Activated T-helper 1 cell treated with anti-CD3 and anti-CD28 coated beads, Interleukin-12 subunit alpha, Interleukin-12 subunit beta, Interleukin-2, Interleukin-4 antibody, amounts not matched to agents 30 ng/mL and 10 ng/mL and 1 ng/mL, durations not matched to agents 14 hours and 24 hours and 36 hours (primary cell): Measurements from ENCODE around the gene MIR17HG. TPM values are rescaled to one million over a fixed set of nuclear protein-coding genes. Genes with fewer than 3 reads are reported as not detected.

Experiments used
- DNase-seq: peaks from one replicate; pipeline ENCODE4 v3.0.0; 2021; ENCODE audit warnings: low spot score
- H3K27ac Mint-ChIP-seq: one replicate; pipeline ENCODE4 v1.8.0; 2021; ENCODE audit warnings: mild to moderate bottlenecking, mixed read lengths
- H3K27me3 Mint-ChIP-seq: one replicate; pipeline ENCODE4 v1.8.0; 2022; ENCODE audit warnings: mild to moderate bottlenecking, moderate library complexity, mixed read lengths; ENCODE audit not compliant: insufficient read depth
- H3K36me3 Mint-ChIP-seq: one replicate; pipeline ENCODE4 v1.8.0; 2021; ENCODE audit warnings: low read depth, mixed read lengths
- H3K4me1 Mint-ChIP-seq: one replicate; pipeline ENCODE4 v1.8.0; 2021; ENCODE audit warnings: low read depth, mixed read lengths
- H3K4me3 Mint-ChIP-seq: one replicate; pipeline ENCODE4 v1.8.0; 2021; ENCODE audit warnings: mild to moderate bottlenecking, moderate library complexity, mixed read lengths
- H3K9me3 Mint-ChIP-seq: one replicate; pipeline ENCODE4 v1.8.0; 2021; ENCODE audit warnings: mixed read lengths
- intact Hi-C: fragments of 100-400 bp; cut with micrococcal nuclease; formaldehyde crosslinking; loops from one replicate; pipeline ENCODE4 v1.15.1; 2024
- total RNA-seq: library from RNA; stranded (reverse); gene quantifications from 2 replicates; pipeline ENCODE4 v1.2.3, GENCODE V29; 2022

Gene MIR17HG
- 46.5 and 52.1 TPM in 2 replicates for total RNA-seq

- peak within 1 kb of the TSS; percentile 88 for H3K4me3 Mint-ChIP-seq
- H3K4me1 Mint-ChIP-seq, result peaks cover 50% of the 10 kb centered on the region
- H3K9me3 Mint-ChIP-seq, result no peaks in the 10 kb centered on the region
- peak within 1 kb of the TSS; percentile 91 for H3K27ac Mint-ChIP-seq
- H3K36me3 Mint-ChIP-seq, result peaks cover 34% of the 10 kb centered on the region
- intact Hi-C loops, result loop anchor here (1.0 kb wide), 1 partner anchor 51 kb away; the partner anchor contains the start of gene GPC5
- peak; percentile 86 for DNase-seq
- no peaks in the 10 kb centered on the region for H3K27me3 Mint-ChIP-seq
Measured at GRCh38 chr13:91347202-91347995, at the start of gene MIR17HG. Gene MIR17HG, plus strand, starts transcription at chr13:91347687.

DNA sequence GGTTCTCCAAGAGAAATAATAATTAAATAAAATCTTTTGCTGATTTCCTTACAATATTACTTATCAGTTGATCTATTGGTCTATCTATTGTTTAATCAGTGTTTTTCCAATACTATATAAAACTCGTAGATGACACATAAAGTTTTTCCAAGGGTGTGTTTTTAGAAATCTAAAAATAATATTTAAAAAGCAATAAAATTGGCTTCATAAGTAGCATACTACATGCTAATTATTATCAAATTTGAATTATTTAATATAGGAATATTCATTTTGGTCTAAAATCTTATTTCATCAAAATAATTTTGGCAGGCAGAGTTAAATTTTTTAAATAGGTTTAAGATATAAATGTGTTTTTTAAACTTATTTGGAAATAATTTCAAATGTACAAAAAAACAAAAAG, 49.4 kb upstream of the MIR17HG start:
- Mint-ChIP-seq H3K9me3 (no peaks in the 10 kb centered on the region), H3K36me3 (no peaks in the 10 kb centered on the region), H3K4me1 (no peaks in the 10 kb centered on the region), H3K4me3 (no peak overlapping the region), H3K27me3 (peaks cover 10% of the 10 kb centered on the region), H3K27ac (no peak overlapping the region)
- intact Hi-C loops, result no loop called here
- DNase-seq, result no peak

DNA sequence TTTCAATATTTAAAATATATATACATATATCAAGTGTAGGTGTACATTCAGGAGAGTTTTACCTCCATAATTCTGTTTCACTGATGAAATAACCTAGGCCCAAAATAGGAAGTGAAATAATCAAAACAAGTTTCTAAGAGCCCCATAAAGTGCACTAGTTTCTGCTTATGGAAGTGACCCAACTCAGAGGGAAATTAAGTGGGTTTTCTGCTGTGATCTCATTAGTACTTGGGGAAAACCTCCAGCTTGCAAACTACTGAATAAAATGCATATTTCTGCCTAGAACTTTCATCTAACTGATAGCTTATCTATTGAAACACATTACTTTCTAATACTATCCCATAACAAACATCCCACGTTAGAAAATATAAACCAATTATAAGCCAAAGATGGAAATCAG, 45.4 kb upstream of the MIR17HG start:
- H3K4me3 Mint-ChIP-seq, result no peak overlapping the region
- peaks cover 12% of the 10 kb centered on the region for H3K27me3 Mint-ChIP-seq
- no peak overlapping the region for H3K27ac Mint-ChIP-seq
- H3K4me1 Mint-ChIP-seq, result no peaks in the 10 kb centered on the region
- DNase-seq, result no peak
- H3K9me3 Mint-ChIP-seq, result no peaks in the 10 kb centered on the region
- H3K36me3 Mint-ChIP-seq, result no peaks in the 10 kb centered on the region
- intact Hi-C loops, result no loop called here

GRCh38 chr13:91303031-91303430, 44.5 kb upstream of the MIR17HG start:
- peaks cover 12% of the 10 kb centered on the region for H3K27me3 Mint-ChIP-seq
- no peaks in the 10 kb centered on the region for H3K36me3 Mint-ChIP-seq
- DNase-seq, result no peak
- no peak overlapping the region for H3K27ac Mint-ChIP-seq
- peaks cover 1% of the 10 kb centered on the region for H3K4me1 Mint-ChIP-seq
- H3K9me3 Mint-ChIP-seq, result no peaks in the 10 kb centered on the region
- intact Hi-C loops, result no loop called here
- no peak overlapping the region for H3K4me3 Mint-ChIP-seq

DNA sequence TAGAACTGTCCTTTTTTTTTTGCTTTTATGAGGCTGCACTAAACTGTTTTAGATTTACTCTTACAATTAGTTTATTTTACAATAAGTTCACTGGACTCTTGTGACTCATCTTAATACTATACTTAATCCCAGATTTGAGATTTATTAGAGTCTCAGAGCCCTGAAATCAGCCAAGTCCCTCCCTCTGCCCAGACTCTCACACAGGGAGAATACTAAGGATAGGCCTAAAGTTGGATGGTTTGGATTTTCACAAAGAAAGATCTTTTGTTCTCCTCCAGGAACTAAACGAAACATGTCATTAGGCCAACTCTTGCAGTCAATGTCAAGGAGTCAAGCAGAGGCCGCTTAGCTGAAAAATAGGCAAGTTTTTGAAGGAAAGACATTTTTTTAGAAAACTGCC, 42.7 kb upstream of the MIR17HG start:
- intact Hi-C loops, result no loop called here
- Mint-ChIP-seq H3K27ac (no peak overlapping the region), H3K4me3 (no peak overlapping the region), H3K27me3 (peaks cover 8% of the 10 kb centered on the region), H3K9me3 (no peaks in the 10 kb centered on the region), H3K4me1 (peaks cover 5% of the 10 kb centered on the region), H3K36me3 (no peaks in the 10 kb centered on the region)
- no peak for DNase-seq

DNA sequence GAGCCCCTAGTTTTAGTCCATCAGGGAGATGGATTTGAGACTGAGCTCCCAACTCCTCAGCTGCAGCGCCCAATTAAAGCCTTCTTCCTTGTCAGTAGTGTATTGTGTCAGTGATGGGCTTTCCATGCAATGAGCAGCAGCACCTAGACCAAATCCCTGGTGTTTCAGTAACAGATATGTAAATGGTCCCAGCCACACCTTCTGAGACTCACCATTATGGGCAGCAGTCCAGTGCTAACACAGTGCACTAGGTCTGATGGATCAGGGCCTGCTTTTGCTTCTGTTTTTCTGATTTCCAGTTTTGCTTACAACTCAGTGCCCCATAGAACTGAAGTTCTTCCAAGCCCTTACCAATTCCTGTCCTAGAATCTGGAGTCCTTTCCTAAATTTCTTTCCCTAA, 41.8 kb upstream of the MIR17HG start:
- Mint-ChIP-seq H3K4me3 (no peak overlapping the region), H3K9me3 (no peaks in the 10 kb centered on the region), H3K27ac (no peak overlapping the region), H3K36me3 (no peaks in the 10 kb centered on the region), H3K27me3 (peaks cover 8% of the 10 kb centered on the region), H3K4me1 (peaks cover 5% of the 10 kb centered on the region)
- intact Hi-C loops, result no loop called here
- no peak for DNase-seq

- Mint-ChIP-seq H3K27ac (no peak overlapping the region), H3K4me1 (peaks cover 21% of the 10 kb centered on the region), H3K36me3 (no peaks in the 10 kb centered on the region), H3K9me3 (no peaks in the 10 kb centered on the region), H3K27me3 (peaks cover 6% of the 10 kb centered on the region), H3K4me3 (no peak overlapping the region)
- DNase-seq, result no peak
- intact Hi-C loops, result loop anchor here (2.0 kb wide), 1 partner anchor 415 kb away; no protein-coding TSS in a partner anchor
Measured at GRCh38 chr13:91307887-91308286, 39.6 kb upstream of the MIR17HG start.

DNA sequence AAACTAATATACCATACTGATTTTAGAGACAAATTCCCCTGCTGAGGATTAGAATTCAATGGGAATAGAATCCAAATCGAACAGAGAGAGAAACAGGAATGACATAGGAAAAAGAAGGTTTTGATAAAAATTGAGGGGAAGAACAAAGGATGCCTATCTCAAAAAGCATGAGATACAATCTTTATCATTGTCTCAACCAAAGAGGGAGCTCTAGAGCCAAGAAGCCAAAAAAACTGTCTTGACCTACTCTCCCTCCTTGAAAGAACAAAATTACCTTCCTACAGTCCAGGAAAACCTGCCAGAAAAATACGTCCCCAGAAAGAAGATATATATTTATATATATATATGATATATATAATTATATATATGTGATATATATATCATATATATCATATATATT, 39.2 kb upstream of the MIR17HG start:
- no peak overlapping the region for H3K4me3 Mint-ChIP-seq
- DNase-seq, result no peak
- peaks cover 6% of the 10 kb centered on the region for H3K27me3 Mint-ChIP-seq
- no peaks in the 10 kb centered on the region for H3K9me3 Mint-ChIP-seq
- H3K27ac Mint-ChIP-seq, result no peak overlapping the region
- no peaks in the 10 kb centered on the region for H3K36me3 Mint-ChIP-seq
- intact Hi-C loops, result loop anchor here (2.0 kb wide), 1 partner anchor 415 kb away; no protein-coding TSS in a partner anchor
- peaks cover 26% of the 10 kb centered on the region for H3K4me1 Mint-ChIP-seq

DNA sequence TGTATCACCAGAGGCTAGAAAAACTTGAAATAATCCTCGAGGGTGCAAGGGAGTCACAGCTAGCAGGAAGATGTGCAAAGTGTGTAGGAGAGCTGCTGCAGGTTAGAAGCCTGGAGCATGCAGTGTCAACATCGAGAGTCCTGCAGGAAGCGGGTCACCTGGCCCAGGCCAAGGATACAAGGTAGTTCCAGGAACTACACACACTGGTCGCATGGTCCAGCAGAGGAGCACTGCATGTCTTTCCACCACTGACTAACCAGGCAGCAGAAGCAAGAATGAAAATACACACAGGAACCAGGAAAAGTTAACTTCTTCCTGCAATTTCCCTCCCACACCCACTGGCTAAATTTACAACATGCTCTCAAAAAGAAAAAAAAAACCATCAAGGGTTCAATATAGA, 36.0 kb upstream of the MIR17HG start:
- no peak overlapping the region for H3K27ac Mint-ChIP-seq
- DNase-seq, result no peak
- H3K27me3 Mint-ChIP-seq, result no peaks in the 10 kb centered on the region
- no peaks in the 10 kb centered on the region for H3K9me3 Mint-ChIP-seq
- H3K4me3 Mint-ChIP-seq, result no peak overlapping the region
- peaks cover 33% of the 10 kb centered on the region for H3K4me1 Mint-ChIP-seq
- intact Hi-C loops, result no loop called here
- H3K36me3 Mint-ChIP-seq, result no peaks in the 10 kb centered on the region

- intact Hi-C loops, result loop anchor here (2.0 kb wide), 1 partner anchor 18 kb away; no protein-coding TSS in a partner anchor
- H3K36me3 Mint-ChIP-seq, result no peaks in the 10 kb centered on the region
- H3K4me1 Mint-ChIP-seq, result peaks cover 33% of the 10 kb centered on the region
- H3K27ac Mint-ChIP-seq, result no peak overlapping the region
- H3K4me3 Mint-ChIP-seq, result no peak overlapping the region
- no peak for DNase-seq
- peaks cover 3% of the 10 kb centered on the region for H3K27me3 Mint-ChIP-seq
- H3K9me3 Mint-ChIP-seq, result no peaks in the 10 kb centered on the region
Measured at GRCh38 chr13:91312324-91312723, 35.2 kb upstream of the MIR17HG start.

DNA sequence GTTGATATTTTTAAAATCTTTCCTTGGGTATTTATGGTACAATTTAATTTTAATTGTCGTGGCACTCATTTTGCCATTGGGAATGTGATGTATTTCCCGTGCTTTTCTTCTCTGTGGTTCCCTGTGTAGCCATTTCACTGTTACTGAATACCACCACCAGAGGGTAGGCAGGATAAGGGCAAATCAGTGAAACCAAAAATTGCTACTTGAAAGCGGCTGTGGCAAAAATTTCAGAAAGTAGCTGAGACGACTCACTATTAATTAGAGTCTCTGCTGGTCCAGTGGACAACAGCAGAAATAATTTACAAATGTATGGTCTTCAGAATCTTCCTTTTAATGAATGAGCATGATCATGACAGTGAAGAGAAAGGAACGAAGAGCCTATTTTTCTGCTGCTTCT, 34.4 kb upstream of the MIR17HG start:
- Mint-ChIP-seq H3K4me3 (peak overlapping the region; percentile 56), H3K9me3 (no peaks in the 10 kb centered on the region), H3K27me3 (peaks cover 3% of the 10 kb centered on the region), H3K36me3 (no peaks in the 10 kb centered on the region), H3K27ac (no peak overlapping the region), H3K4me1 (peaks cover 31% of the 10 kb centered on the region)
- intact Hi-C loops, result loop anchor here (1.0 to 2.0 kb wide), 4 partner anchors 18 to 93 kb away; partner anchors contain the start of gene GPC5
- peak; percentile 17 for DNase-seq

DNA sequence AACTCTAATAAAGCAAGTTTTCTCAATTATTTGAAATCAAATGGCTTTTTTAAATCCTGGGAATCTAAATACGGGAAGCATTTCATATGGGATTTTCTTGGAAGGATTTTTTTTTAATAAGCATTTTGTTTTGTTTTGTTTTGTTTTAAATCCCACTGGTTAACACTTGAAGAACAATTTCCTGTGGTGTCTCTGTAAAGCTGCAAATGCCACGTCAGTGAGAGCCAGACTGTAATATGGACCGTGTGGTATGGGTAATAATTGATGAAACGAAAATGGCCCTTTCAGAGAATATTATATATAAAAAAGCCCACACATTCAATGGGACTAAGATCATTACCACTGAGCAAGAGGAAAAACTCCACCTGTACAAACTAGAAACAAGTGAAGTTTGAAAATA, 33.9 kb upstream of the MIR17HG start:
- Mint-ChIP-seq H3K4me1 (peaks cover 28% of the 10 kb centered on the region), H3K27me3 (peaks cover 3% of the 10 kb centered on the region), H3K9me3 (no peaks in the 10 kb centered on the region), H3K27ac (no peak overlapping the region), H3K36me3 (no peaks in the 10 kb centered on the region), H3K4me3 (peak overlapping the region; percentile 56)
- intact Hi-C loops, result loop anchor here (1.0 to 2.0 kb wide), 4 partner anchors 17 to 93 kb away; partner anchors contain the start of gene GPC5
- no peak for DNase-seq

DNA sequence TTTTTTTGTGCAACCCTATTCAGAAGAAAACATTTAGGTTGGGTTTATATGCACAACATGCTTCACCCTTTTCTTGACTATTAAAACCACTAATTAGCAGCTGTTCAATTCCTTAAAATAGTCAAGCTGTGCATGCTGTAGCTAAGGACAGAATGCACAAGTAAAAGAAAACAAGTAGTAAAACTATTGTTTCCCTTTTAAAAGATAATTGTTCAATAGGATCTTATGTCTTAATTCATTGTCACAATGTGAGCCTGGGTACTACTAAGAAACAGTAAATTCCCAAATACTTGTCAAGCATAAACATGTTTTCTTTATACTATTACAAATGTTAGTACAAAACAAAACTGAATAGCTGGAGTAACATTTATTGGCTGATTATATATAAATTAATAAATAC, 32.6 kb upstream of the MIR17HG start:
- H3K27ac Mint-ChIP-seq, result no peak overlapping the region
- peaks cover 28% of the 10 kb centered on the region for H3K4me1 Mint-ChIP-seq
- H3K36me3 Mint-ChIP-seq, result no peaks in the 10 kb centered on the region
- no peak for DNase-seq
- H3K27me3 Mint-ChIP-seq, result peaks cover 6% of the 10 kb centered on the region
- H3K4me3 Mint-ChIP-seq, result no peak overlapping the region
- intact Hi-C loops, result no loop called here
- no peaks in the 10 kb centered on the region for H3K9me3 Mint-ChIP-seq
